IPS DF 4.7 (cell line): Measurements from ENCODE around the gene PPM1N.

Experiments
- DNase-seq: peaks from one replicate; pipeline ENCODE4 v3.0.0-alpha.2; 2013; ENCODE audit warnings: low spot score; ENCODE audit errors: extremely low read depth

Gene PPM1N

DNA sequence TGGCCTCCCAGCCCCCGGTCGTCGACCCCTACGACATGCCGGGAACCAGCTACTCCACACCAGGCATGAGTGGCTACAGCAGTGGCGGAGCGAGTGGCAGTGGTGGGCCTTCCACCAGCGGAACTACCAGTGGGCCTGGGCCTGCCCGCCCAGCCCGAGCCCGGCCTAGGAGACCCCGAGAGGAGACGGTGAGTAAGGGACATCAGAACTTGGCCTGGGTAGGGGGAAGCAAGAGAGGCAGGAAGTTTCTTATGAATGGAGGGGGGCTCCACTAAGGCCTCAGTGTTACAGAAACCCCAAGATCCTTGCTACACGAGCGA, 27.5 kb upstream of the PPM1N start:
- DNase-seq: no peak

DNA sequence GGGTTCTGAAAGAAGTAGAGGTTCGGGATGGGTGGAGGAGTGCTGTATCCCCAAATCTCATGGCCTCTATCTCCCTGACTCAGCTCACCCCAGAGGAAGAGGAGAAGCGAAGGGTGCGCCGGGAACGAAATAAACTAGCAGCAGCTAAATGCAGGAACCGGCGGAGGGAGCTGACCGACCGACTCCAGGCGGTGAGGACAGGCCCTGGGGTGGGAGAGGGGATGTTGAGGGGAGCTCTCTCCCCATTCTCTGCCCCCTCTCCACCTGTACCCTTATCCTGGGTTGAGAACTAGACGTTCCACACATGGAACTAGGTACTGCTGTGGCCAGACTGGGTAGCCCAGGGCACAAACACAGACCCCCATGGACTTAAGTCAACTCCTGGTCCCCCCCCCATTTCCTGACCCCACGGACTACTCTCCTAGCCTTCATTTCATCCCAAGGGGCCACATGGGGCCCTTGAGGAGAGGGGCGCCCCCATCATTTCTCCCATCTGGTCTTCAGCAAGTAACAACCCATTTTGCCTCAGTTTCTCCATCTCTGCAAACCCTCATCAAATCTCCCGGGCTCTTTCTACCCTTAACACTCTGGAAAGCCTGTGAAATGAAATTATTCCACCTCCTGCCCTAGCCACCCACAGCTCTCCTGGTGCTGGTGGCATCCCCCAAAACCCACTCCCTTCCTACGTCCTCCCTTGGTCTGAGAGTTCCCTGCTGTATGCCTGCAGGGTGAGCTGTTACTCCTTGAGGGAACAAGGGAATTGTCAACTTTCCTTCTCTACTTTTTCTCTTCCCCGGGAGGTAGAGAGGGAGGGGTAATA, 26.9 kb upstream of the PPM1N start:
- no peak for DNase-seq

- DNase-seq: no peak
Observed at GRCh38 chr19:45471931-45472562, 26.2 kb upstream of the PPM1N start.

- DNase-seq: no peak
Observed at GRCh38 chr19:45472563-45473366, 25.5 kb upstream of the PPM1N start.

GRCh38 chr19:45473367-45473681, 24.9 kb upstream of the PPM1N start:
- no peak for DNase-seq

GRCh38 chr19:45473682-45474605, 24.3 kb upstream of the PPM1N start:
- DNase-seq: no peak

DNA sequence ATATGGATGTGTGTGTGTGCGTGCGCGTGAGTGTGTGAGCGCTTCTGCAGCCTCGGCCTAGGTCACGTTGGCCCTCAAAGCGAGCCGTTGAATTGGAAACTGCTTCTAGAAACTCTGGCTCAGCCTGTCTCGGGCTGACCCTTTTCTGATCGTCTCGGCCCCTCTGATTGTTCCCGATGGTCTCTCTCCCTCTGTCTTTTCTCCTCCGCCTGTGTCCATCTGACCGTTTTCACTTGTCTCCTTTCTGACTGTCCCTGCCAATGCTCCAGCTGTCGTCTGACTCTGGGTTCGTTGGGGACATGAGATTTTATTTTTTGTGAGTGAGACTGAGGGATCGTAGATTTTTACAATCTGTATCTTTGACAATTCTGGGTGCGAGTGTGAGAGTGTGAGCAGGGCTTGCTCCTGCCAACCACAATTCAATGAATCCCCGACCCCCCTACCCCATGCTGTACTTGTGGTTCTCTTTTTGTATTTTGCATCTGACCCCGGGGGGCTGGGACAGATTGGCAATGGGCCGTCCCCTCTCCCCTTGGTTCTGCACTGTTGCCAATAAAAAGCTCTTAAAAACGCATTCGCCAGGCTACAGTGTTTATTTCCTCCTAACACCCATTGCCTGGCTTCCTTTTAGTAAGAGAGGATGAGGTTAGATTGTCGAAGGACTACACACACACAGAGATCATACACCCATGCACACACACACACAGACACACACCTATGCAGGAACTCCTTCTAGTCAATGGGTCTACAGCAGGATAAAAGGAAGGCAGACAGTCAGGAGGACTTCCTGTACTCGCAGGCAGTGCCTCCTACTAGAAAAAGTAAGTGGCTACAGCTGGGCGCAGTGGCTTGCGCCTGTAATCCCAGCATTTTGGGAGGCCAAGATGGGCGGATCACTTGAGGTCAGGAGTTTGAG, 23.4 kb upstream of the PPM1N start:
- DNase-seq: no peak

- no peak for DNase-seq
Observed at GRCh38 chr19:45475537-45476291, 22.5 kb upstream of the PPM1N start.

GRCh38 chr19:45476304-45476703, 21.9 kb upstream of the PPM1N start:
- no peak for DNase-seq

DNA sequence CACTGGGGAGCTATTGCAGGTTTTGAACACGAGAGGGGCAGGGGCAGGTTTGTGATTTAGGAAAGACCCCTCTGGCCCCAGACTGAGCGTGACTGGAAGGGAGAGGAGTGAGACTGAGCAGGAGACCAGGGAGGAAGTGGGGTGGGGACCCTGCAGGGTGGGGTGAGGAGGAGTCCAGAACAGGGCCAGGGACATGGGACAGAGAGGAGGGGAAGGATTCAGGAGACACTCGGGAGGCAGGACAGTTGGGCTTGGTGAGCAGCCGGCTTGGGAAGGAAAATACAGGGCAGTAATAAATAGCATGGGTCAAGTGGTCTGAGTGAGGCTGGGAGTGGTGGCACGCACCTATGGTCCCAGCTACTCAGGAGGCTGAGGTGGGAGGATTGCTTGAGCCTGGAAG, 21.1 kb upstream of the PPM1N start:
- DNase-seq: no peak

- no peak for DNase-seq
Observed at GRCh38 chr19:45477713-45478453, 20.4 kb upstream of the PPM1N start.

GRCh38 chr19:45478454-45479238, 19.6 kb upstream of the PPM1N start:
- no peak for DNase-seq

- DNase-seq: no peak
Observed at GRCh38 chr19:45483033-45483432, 15.2 kb upstream of the PPM1N start.

GRCh38 chr19:45484273-45484945, 13.8 kb upstream of the PPM1N start:
- no peak for DNase-seq

DNA sequence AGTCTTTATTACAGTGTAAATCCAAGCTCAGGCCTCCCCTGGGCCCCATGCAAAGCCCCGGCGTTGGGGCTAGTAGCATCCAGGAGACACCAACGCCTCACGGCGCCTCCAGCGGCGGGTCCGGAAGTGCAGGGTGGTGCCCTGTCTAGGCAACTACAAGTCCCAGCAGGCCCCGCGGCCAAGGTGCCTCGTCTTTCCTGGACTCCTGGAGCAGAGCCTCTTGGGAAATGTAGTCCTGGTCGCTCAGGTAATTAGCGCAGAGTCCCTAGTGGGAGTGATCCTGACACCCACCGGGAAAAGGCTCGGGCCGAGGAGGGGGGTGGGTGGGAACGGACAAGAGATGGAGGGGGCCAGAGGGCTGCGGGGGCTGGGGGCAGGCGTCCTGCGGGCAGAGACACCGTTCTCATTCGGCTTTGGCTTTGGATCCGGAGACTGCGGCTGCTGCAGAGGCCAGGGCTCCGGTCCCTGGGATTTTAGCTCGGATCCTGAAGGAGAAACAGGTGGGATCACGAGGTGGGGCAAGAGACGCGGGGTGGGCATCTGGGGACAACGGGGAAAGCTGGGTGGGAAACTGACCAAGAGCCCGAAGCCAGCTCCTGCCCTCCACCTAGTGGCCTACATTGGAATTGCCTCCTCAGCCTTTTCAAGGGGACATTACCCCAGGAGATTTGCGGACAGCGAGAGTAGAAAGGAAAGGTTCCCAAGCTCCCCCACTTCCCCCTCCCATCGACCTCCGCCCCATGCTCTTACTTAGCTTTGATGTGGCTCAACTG, 12.8 kb upstream of the PPM1N start:
- no peak for DNase-seq

- no peak for DNase-seq
Observed at GRCh38 chr19:45488708-45489107, 9.5 kb upstream of the PPM1N start.
